K562 (cell line): ENCODE data around the gene QSOX2. TPM values are rescaled to one million over a fixed set of nuclear protein-coding genes. Genes with fewer than 3 reads are reported as not detected.

Source experiments
- ATAC-seq: fragments of 200-7000 bp; cut with Tn5 transposase; 3 replicates; pipeline ENCODE4 v1.9.1; 2020; ENCODE audit warnings: moderate library complexity
- BruUV-seq: library from RNA; stranded (reverse); fragments of 400-500 nt; replicated peaks from 2 replicates; lab custom pipeline; 2021; lab: Mats Ljungman, UMichigan
- CTCF ChIA-PET: fragments of 300-600 bp; formaldehyde crosslinking; extraction: SDS; loops from one replicate; lab custom pipeline; 2021; ENCODE audit warnings: low intra/inter-chr PET ratio; lab: Yijun Ruan, JAX
- POLR2A ChIA-PET: fragments of 300-600, 350-650 bp; sonication (Branson Sonifier 250); formaldehyde crosslinking; extraction: SDS; loops from one replicate; lab custom pipeline; 2021; ENCODE audit warnings: antibody characterized with exemption, inconsistent platforms; lab: Yijun Ruan, JAX
- DNase-seq, 4 experiments: peaks; one replicate each; pipeline versions ENCODE4 v3.0.0 to v3.0.0-alpha.2; 2011 to 2018; ENCODE audit warnings: low spot score in 3 of 4, mixed read lengths in 3 of 4; ENCODE audit errors: extremely low read depth in 1 of 4
- FAIRE-seq: peaks from 2 replicates; lab custom pipeline; 2011; peaks lifted over from hg19 to GRCh38; lab: Jason Lieb, UNC
- H2AFZ ChIP-seq: 2 replicates; pipeline ENCODE4 v1.6.0; 2011; ENCODE audit warnings: low read depth, low read length, control low read depth, inconsistent platforms
- H3K27ac ChIP-seq: fragments of 200-600 bp; 3 replicates; pipeline ENCODE4 v1.8.0; 2011; ENCODE audit warnings: low read depth, mild to moderate bottlenecking, control low read depth, inconsistent platforms, low read length, moderate library complexity, mixed read lengths; ENCODE audit errors: extremely low read depth
- H3K27me3 ChIP-seq, 2 experiments: fragments of 300-600 bp in 1 of 2; 2 replicates in 1 of 2; 3 replicates in 1 of 2; pipeline versions ENCODE4 v1.6.0 to v1.8.0; 2011; ENCODE audit warnings: inconsistent platforms in 2 of 2, low read length in 2 of 2, mild to moderate bottlenecking in 1 of 2, mixed read lengths in 1 of 2, moderate library complexity in 1 of 2; ENCODE audit not compliant: control insufficient read depth in 2 of 2, insufficient read depth in 2 of 2
- H3K36me3 ChIP-seq: fragments of 300-600 bp; 3 replicates; pipeline ENCODE4 v1.8.0; 2011; ENCODE audit warnings: mild to moderate bottlenecking, low read length, inconsistent platforms; ENCODE audit not compliant: control insufficient read depth, insufficient read depth
- H3K4me1 ChIP-seq, 2 experiments: fragments of 200-600 bp in 1 of 2; replicated peaks in 1 of 2; 2 replicates in 1 of 2; 3 replicates in 1 of 2; pipeline versions ENCODE4 v1.5.1 to v1.8.0; 2011; ENCODE audit warnings: inconsistent platforms in 2 of 2, low read length in 2 of 2, mild to moderate bottlenecking in 1 of 2, mixed read lengths in 1 of 2, moderate library complexity in 1 of 2; ENCODE audit not compliant: control insufficient read depth in 2 of 2, insufficient read depth in 2 of 2
- H3K4me2 ChIP-seq: 2 replicates; pipeline ENCODE4 v1.6.1; 2011; ENCODE audit warnings: low read length, control low read depth, inconsistent platforms, mixed read lengths; ENCODE audit not compliant: insufficient read depth
- H3K4me3 ChIP-seq: fragments of 200-600 bp; sonication (generic), shearing (Covaris generic); 2 replicates; pipeline ENCODE4 v1.5.1; 2016; ENCODE audit warnings: control low read depth, inconsistent platforms
- H3K79me2 ChIP-seq: fragments of 200-600 bp; 3 replicates; pipeline ENCODE4 v1.8.0; 2011; ENCODE audit warnings: low read length, inconsistent platforms; ENCODE audit not compliant: control insufficient read depth, insufficient read depth
- H3K9ac ChIP-seq, 2 experiments: 2 replicates each; pipeline versions ENCODE4 v1.6.0 to v1.6.1; 2011; ENCODE audit warnings: low read depth in 2 of 2, low read length in 2 of 2, control low read depth in 1 of 2, inconsistent platforms in 1 of 2, mild to moderate bottlenecking in 1 of 2, mixed read lengths in 1 of 2; ENCODE audit not compliant: insufficient read depth in 1 of 2
- H3K9me1 ChIP-seq: one replicate; pipeline ENCODE4 v1.6.0; 2011; ENCODE audit warnings: inconsistent platforms, mild to moderate bottlenecking, low read length, moderate library complexity; ENCODE audit not compliant: control insufficient read depth, insufficient read depth
- H3K9me3 ChIP-seq: replicated peaks from 2 replicates; pipeline ENCODE4 v1.5.1; 2011; ENCODE audit warnings: low read depth, low read length, inconsistent platforms; ENCODE audit not compliant: control insufficient read depth, insufficient read depth
- H4K20me1 ChIP-seq: replicated peaks from 2 replicates; pipeline ENCODE4 v1.6.1; 2011; ENCODE audit warnings: low read length, inconsistent platforms, mixed read lengths; ENCODE audit not compliant: control insufficient read depth, insufficient read depth
- BDP1 ChIP-seq: IDR thresholded peaks from 3 replicates; pipeline ENCODE4 v1.6.1; 2011; ENCODE audit not compliant: insufficient read length, insufficient read depth
- MYBL2 ChIP-seq, 2 experiments: fragments of 450-650 bp in 1 of 2; sonication (generic) in 1 of 2; formaldehyde crosslinking in 1 of 2; IDR thresholded peaks; 2 replicates each; pipeline versions ENCODE4 v1.6.1 to v1.8.1; 2017 to 2022; ENCODE audit warnings: borderline replicate concordance in 1 of 2, inconsistent platforms in 1 of 2, low read depth in 1 of 2, mild to moderate bottlenecking in 1 of 2, missing genetic modification reagents in 1 of 2, moderate library complexity in 1 of 2
- NBN ChIP-seq: fragments of 450-650 bp; IDR thresholded peaks from 2 replicates; pipeline ENCODE4 v1.6.1; 2016; ENCODE audit warnings: low read depth, mild to moderate bottlenecking
- PBX2 ChIP-seq, 2 experiments: IDR thresholded peaks in 1 of 2; conservative IDR thresholded peaks in 1 of 2; 2 replicates each; pipeline ENCODE4 v1.6.1; 2016; ENCODE audit warnings: low read depth in 2 of 2, mild to moderate bottlenecking in 1 of 2, missing compliant biosample characterization in 1 of 2, missing genetic modification characterization in 1 of 2, moderate library complexity in 1 of 2
- WHSC1 ChIP-seq: IDR thresholded peaks from one replicate; pipeline ENCODE4 v1.6.1; 2012; ENCODE audit warnings: low read length, control low read depth, inconsistent platforms
- ZNF12 ChIP-seq: sonication (generic); formaldehyde crosslinking; IDR thresholded peaks from 2 replicates; pipeline ENCODE4 v1.4.0; 2020; ENCODE audit warnings: mild to moderate bottlenecking, missing genetic modification reagents
- ZNF232 ChIP-seq: sonication (generic); formaldehyde crosslinking; IDR thresholded peaks from 2 replicates; pipeline ENCODE4 v1.8.0; 2022; ENCODE audit warnings: mild to moderate bottlenecking, missing genetic modification reagents
- ZNF512 ChIP-seq: IDR thresholded peaks from 2 replicates; pipeline ENCODE4 v1.6.1; 2016; ENCODE audit warnings: missing genetic modification characterization, missing compliant biosample characterization
- ZNF699 ChIP-seq: fragments of 250-450 bp; sonication (Bioruptor Pico); IDR thresholded peaks from 2 replicates; pipeline ENCODE4 v1.8.0; 2021; ENCODE audit warnings: mild to moderate bottlenecking, moderate library complexity; ENCODE audit not compliant: insufficient replicate concordance
- ZZZ3 ChIP-seq: fragments of 450-650 bp; IDR thresholded peaks from 2 replicates; pipeline ENCODE4 v1.6.1; 2016; ENCODE audit warnings: antibody characterized with exemption, mild to moderate bottlenecking, moderate library complexity
- WGBS: fragments of 100-300 bp; shearing (Covaris generic); methylation state at CpG from one replicate; pipeline ENCODE4 v1.1.6; 2016; ENCODE audit warnings: low coverage, mixed read lengths; ENCODE audit not compliant: insufficient coverage; ENCODE audit errors: missing lambda C conversion rate; 5-methylcytosine and 5-hydroxymethylcytosine counted together
- in situ Hi-C: fragments of 300-500 bp; cut with MboI; formaldehyde crosslinking; loops from 4 replicates; pipeline ENCODE4 v1.15.0; 2018; ENCODE audit warnings: inconsistent platforms, mixed read lengths
- intact Hi-C: fragments of 100-400 bp; cut with micrococcal nuclease; formaldehyde crosslinking; loops from 2 replicates; pipeline ENCODE4 v1.14.2; 2022
- polyA plus RNA-seq, 8 experiments: library from polyadenylated mRNA; depleted of rRNA in 4 of 8; stranded (reverse) in 5 of 8; unstranded in 3 of 8; fragments of >200 nt; fragmentation: Nextera tagmentation in 2 of 8; fragmentation: Illumina TruSeq in 1 of 8; extraction: Ambion mirVana in 2 of 8; extraction: Trizol in 1 of 8; gene quantifications; 2 replicates each; pipeline versions ENCODE4 v1.2.1 to v1.2.3, GENCODE V29; 2011 to 2014; ENCODE audit warnings: inconsistent platforms in 1 of 8, missing spikeins in 1 of 8
- total RNA-seq, 7 experiments: library from RNA; depleted of rRNA in 6 of 7; stranded (reverse); fragments of >200 nt in 6 of 7; fragmentation: Illumina TruSeq in 2 of 7; extraction: Trizol in 2 of 7; gene quantifications; 2 replicates each; pipeline versions ENCODE4 v1.2.1 to v1.2.3, GENCODE V29; 2011 to 2021; ENCODE audit warnings: low replicate concordance in 1 of 7
- TF ChIP-seq, protein P1 (sequence below), 2 experiments: fragments of 450-650 bp; conservative IDR thresholded peaks; 2 replicates each; pipeline ENCODE4 v1.6.1; 2017; ENCODE audit warnings: mild to moderate bottlenecking in 2 of 2, moderate library complexity in 2 of 2

QSOX2 gene
- total and polyA plus RNA-seq, 9 of the 15 experiments (the other 6 are each of a cell fraction or from before 2014, with no cell fraction given): 0.51 to 23.7 (median 12.7) TPM

- TF ChIP-seq, protein P1, sequence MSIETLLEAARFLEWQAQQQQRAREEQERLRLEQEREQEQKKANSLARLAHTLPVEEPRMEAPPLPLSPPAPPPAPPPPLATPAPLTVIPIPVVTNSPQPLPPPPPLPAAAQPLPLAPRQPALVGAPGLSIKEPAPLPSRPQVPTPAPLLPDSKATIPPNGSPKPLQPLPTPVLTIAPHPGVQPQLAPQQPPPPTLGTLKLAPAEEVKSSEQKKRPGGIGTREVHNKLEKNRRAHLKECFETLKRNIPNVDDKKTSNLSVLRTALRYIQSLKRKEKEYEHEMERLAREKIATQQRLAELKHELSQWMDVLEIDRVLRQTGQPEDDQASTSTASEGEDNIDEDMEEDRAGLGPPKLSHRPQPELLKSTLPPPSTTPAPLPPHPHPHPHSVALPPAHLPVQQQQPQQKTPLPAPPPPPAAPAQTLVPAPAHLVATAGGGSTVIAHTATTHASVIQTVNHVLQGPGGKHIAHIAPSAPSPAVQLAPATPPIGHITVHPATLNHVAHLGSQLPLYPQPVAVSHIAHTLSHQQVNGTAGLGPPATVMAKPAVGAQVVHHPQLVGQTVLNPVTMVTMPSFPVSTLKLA (conservative IDR thresholded peaks at IDR 0.05): no peak
Measured at GRCh38 chr9:136283291-136284235, 38.0 kb upstream of the QSOX2 start (continued).

DNA sequence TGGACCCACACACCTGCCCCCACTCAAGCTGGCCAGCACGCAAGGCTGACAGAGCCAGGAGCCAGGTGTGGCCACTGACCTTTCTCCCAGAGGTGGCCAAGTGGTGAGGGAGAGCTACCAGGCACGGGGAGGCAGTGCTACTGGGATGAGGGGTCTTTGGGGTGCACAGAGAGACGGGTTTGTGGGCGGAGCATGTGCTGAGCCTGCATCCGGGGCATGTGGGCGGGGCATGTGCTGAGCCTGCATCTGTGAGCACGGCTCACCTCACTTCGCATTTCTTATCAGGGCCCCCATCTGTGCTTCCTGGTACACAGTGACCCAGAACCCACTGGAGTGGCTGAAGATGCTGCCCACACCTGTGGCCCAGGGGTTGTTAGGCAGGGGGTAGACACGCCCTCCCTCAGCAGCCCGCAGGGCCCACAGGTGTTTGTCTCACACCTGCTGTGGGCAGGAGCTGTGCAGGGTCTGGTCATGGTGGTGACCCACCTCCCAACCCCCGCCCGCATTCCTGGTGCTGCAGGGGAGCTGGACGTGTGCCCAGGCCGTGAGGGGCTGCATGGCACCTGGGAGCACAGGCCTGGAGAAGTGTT is 36.8 kb upstream of the QSOX2 start:
- Histone ChIP-seq H3K27ac (no peak overlapping the region), H3K27me3 (peaks cover 30 to 68% of the 10 kb centered on the region in 2 experiments; a peak in 4 of 5 replicates), H3K36me3 (no peaks in the 10 kb centered on the region), H3K4me1 (peaks cover 0 to 49% of the 10 kb centered on the region in 2 experiments; a peak in 2 of 5 replicates), H3K4me2 (no peak overlapping the region), H3K79me2 (no peaks in the 10 kb centered on the region), H3K9me1 (no peaks in the 10 kb centered on the region), H3K9me3 (no peaks in the 10 kb centered on the region; the same call in 1 of the 2 replicates), H3K9ac (peak overlapping the region in 1 of 2 experiments; percentile 51; a peak in 2 of 4 replicates), H2AFZ (no peak overlapping the region), H4K20me1 (peaks cover 7% of the 10 kb centered on the region; the same call in 1 of the 2 replicates), H3K4me3 (no peak overlapping the region)
- FAIRE-seq (no peak), ATAC-seq (no peak), DNase-seq (peak in 2 of 4 experiments; percentile 68 to 75)
- intact Hi-C loops: no loop called here
- ChIA-PET POLR2A (interaction anchor here (0.7 to 1.0 kb wide), 2 partner anchors 14 to 27 kb away, joined by 3 read pairs; no protein-coding TSS in a partner anchor), CTCF (interaction anchor here (3.9 kb wide), 1 partner anchor 112 kb away, joined by 25 read pairs; no protein-coding TSS in a partner anchor)
- in situ Hi-C loops: no loop called here
- 6% methylated on average over 14 of the region's 14 CpGs for WGBS
- no TSS peak for BruUV-seq
- TF ChIP-seq ZNF232 (CRISPR knock-in tag): no peak
- no peak for TF ChIP-seq MYBL2 (IDR thresholded peaks at IDR 0.05; ENCODE audit: low read depth)
- no peak for TF ChIP-seq MYBL2 (CRISPR knock-in tag; IDR thresholded peaks at IDR 0.05; ENCODE audit: borderline replicate concordance)
- TF ChIP-seq ZNF512 (tag): no peak
- TF ChIP-seq BDP1: no peak
- no peak for TF ChIP-seq ZNF699
- no peak for TF ChIP-seq NBN
- no peak for TF ChIP-seq PBX2 (CRISPR knock-in tag; IDR thresholded peaks at IDR 0.05; ENCODE audit: low read depth)
- no peak for TF ChIP-seq PBX2 (tag; conservative IDR thresholded peaks at IDR 0.05; ENCODE audit: low read depth)
- TF ChIP-seq ZZZ3: no peak
- no peak for TF ChIP-seq WHSC1
- TF ChIP-seq ZNF12 (CRISPR knock-in tag): no peak
